Activated T-helper 17 cell treated with anti-CD3 and anti-CD28 coated beads, Interleukin-2, amount 50 U/mL, for 72 hours (primary cell): ENCODE data around the gene EXOC6B. TPM values are rescaled to one million over a fixed set of nuclear protein-coding genes. Genes with fewer than 3 reads are reported as not detected.
A peak's percentile ranks its signal among the peaks of the same experiment; 100 is the strongest.

Experiments used
- ATAC-seq: fragments of 150-1000 bp; cut with Tn5 transposase; replicated peaks from 2 replicates; pipeline ENCODE4 v1.10.0; 2021; ENCODE audit warnings: mild to moderate bottlenecking, moderate library complexity
- H3K27ac Mint-ChIP-seq: one replicate; pipeline ENCODE4 v1.8.0; 2022; ENCODE audit warnings: mixed read lengths
- H3K27me3 Mint-ChIP-seq: one replicate; pipeline ENCODE4 v1.8.0; 2022; ENCODE audit warnings: mixed read lengths
- H3K36me3 Mint-ChIP-seq: one replicate; pipeline ENCODE4 v1.8.0; 2022; ENCODE audit warnings: low read depth, mild to moderate bottlenecking, mixed read lengths
- H3K4me1 Mint-ChIP-seq: one replicate; pipeline ENCODE4 v1.8.0; 2022; ENCODE audit warnings: mixed read lengths
- H3K4me3 Mint-ChIP-seq: one replicate; pipeline ENCODE4 v1.8.0; 2022; ENCODE audit warnings: mild to moderate bottlenecking, mixed read lengths
- H3K9me3 Mint-ChIP-seq: one replicate; pipeline ENCODE4 v1.8.0; 2022; ENCODE audit warnings: mixed read lengths
- total RNA-seq, 2 donors: library from RNA; stranded (reverse); gene quantifications; one replicate each; pipeline ENCODE4 v1.2.3, GENCODE V29; 2022

Gene EXOC6B
- total RNA-seq, 2 donors from 2014 or later = 12.1 to 12.8 TPM

GRCh38 chr2:72145658-72146329, 680.0 kb downstream of the EXOC6B start:
- peaks cover 57% of the 10 kb centered on the region for H3K27me3 Mint-ChIP-seq
- ATAC-seq = no peak
- H3K4me1 Mint-ChIP-seq = peaks cover 31% of the 10 kb centered on the region

GRCh38 chr2:72145289-72145657, 680.6 kb downstream of the EXOC6B start:
- H3K4me3 Mint-ChIP-seq = peak overlapping the region; percentile 68
- H3K36me3 Mint-ChIP-seq = peaks cover 18% of the 10 kb centered on the region
- no peak overlapping the region for H3K27ac Mint-ChIP-seq
- peaks cover 52% of the 10 kb centered on the region for H3K27me3 Mint-ChIP-seq
- no peaks in the 10 kb centered on the region for H3K9me3 Mint-ChIP-seq
- no peak for ATAC-seq
- peaks cover 30% of the 10 kb centered on the region for H3K4me1 Mint-ChIP-seq

More at GRCh38 chr2:72145658-72146329, 680.0 kb downstream of the EXOC6B start:
- no peaks in the 10 kb centered on the region for H3K9me3 Mint-ChIP-seq
- H3K36me3 Mint-ChIP-seq = peaks cover 18% of the 10 kb centered on the region
- H3K27ac Mint-ChIP-seq = no peak overlapping the region
- H3K4me3 Mint-ChIP-seq = peak overlapping the region; percentile 68

DNA sequence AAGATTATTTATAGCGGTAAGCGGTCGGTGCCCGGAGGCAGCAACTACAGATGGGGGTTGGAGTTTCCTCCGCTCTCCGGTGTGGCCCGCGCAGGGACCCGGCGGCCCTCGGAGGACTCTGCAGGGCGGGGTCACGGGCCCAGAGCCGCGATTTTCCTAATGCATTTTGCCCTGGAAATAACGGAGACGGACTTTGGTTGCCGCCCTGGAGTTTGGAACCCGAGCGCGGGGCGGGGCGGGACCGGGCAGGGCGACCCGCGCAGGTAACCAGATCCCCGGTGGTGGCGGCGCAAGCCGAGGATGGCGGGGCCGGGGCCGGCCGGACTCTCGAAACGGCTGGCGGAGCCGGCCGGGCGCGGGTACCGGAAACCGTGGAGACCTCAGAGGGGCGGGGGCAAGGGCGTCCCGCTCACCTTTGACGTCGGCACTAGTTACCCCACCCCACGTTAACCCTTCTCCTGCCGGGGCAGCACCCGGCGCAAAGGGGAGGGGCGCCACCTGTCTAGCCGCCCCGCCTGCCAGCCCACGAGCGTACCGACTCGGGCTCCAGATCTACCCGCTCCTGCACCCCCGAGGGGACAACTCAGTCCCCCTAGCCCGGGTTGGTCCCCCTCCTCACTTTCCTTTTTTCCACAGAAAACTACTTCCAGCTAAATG, 681.1 kb downstream of the EXOC6B start:
- H3K9me3 Mint-ChIP-seq = no peaks in the 10 kb centered on the region

GRCh38 chr2:72144274-72144631, 681.6 kb downstream of the EXOC6B start:
- no peak overlapping the region for H3K27ac Mint-ChIP-seq
- peaks cover 41% of the 10 kb centered on the region for H3K27me3 Mint-ChIP-seq
- no peak for ATAC-seq
- no peaks in the 10 kb centered on the region for H3K9me3 Mint-ChIP-seq
- peak overlapping the region; percentile 5 for H3K4me3 Mint-ChIP-seq
- H3K4me1 Mint-ChIP-seq = peaks cover 19% of the 10 kb centered on the region
- H3K36me3 Mint-ChIP-seq = peaks cover 14% of the 10 kb centered on the region

More for the DNA sequence above, 681.1 kb downstream of the EXOC6B start:
- Mint-ChIP-seq H3K27me3 (peaks cover 47% of the 10 kb centered on the region), H3K4me1 (peaks cover 24% of the 10 kb centered on the region), H3K36me3 (peaks cover 18% of the 10 kb centered on the region), H3K4me3 (peak overlapping the region; percentile 68), H3K27ac (no peak overlapping the region)
- ATAC-seq = no peak

- Mint-ChIP-seq H3K27me3 (peaks cover 35% of the 10 kb centered on the region), H3K36me3 (peaks cover 8% of the 10 kb centered on the region), H3K27ac (no peak overlapping the region), H3K4me1 (peaks cover 13% of the 10 kb centered on the region), H3K4me3 (peak overlapping the region; percentile 5), H3K9me3 (no peaks in the 10 kb centered on the region)
- ATAC-seq = no peak
Measured at GRCh38 chr2:72143441-72144273, 682.2 kb downstream of the EXOC6B start.

- H3K27ac Mint-ChIP-seq = no peak overlapping the region
- H3K4me3 Mint-ChIP-seq = no peak overlapping the region
- no peak for ATAC-seq
- H3K27me3 Mint-ChIP-seq = peaks cover 30% of the 10 kb centered on the region
- H3K4me1 Mint-ChIP-seq = peaks cover 11% of the 10 kb centered on the region
- H3K36me3 Mint-ChIP-seq = peaks cover 7% of the 10 kb centered on the region
- H3K9me3 Mint-ChIP-seq = no peaks in the 10 kb centered on the region
Measured at GRCh38 chr2:72142570-72143440, 683.0 kb downstream of the EXOC6B start.

GRCh38 chr2:72141881-72142451, 683.9 kb downstream of the EXOC6B start:
- peaks cover 10% of the 10 kb centered on the region for H3K4me1 Mint-ChIP-seq
- no peaks in the 10 kb centered on the region for H3K9me3 Mint-ChIP-seq
- ATAC-seq = no peak
- H3K27me3 Mint-ChIP-seq = peaks cover 28% of the 10 kb centered on the region
- no peak overlapping the region for H3K4me3 Mint-ChIP-seq
- peaks cover 6% of the 10 kb centered on the region for H3K36me3 Mint-ChIP-seq
- H3K27ac Mint-ChIP-seq = no peak overlapping the region

DNA sequence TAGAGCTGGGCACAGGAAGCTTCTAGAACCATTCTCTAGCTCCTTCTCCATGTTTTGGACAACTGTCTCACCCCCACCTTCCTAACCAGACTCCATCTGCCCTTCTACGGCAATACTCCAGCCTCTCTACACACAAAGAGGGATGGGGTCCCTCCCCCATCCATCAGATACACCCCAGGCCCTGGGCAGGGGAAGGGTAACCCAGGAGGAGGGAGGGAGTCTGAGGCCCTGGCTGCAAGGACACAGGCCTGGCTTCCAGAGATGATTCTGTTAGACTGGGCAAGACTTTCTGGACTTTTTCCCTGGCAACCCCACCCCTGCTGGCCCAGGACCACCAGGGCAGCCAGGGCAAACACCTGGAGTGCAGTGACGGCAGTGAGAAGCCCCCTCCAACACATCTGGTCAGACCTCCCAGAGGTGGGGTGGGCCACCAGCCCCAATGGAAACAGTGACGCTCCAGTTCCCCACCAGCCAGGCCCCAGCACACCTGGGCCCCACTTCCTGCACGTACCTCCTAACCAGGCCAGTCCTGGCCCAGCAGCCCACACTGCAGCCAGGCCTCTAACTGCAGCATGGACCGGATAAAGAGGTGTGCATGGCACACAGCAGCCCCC, 684.7 kb downstream of the EXOC6B start:
- H3K27me3 Mint-ChIP-seq = peaks cover 20% of the 10 kb centered on the region
- peaks cover 5% of the 10 kb centered on the region for H3K4me1 Mint-ChIP-seq
- H3K36me3 Mint-ChIP-seq = no peaks in the 10 kb centered on the region
- no peak for ATAC-seq
- no peak overlapping the region for H3K4me3 Mint-ChIP-seq
- H3K27ac Mint-ChIP-seq = no peak overlapping the region
- H3K9me3 Mint-ChIP-seq = no peaks in the 10 kb centered on the region

- no peak for ATAC-seq
- H3K27me3 Mint-ChIP-seq = peaks cover 15% of the 10 kb centered on the region
- H3K4me3 Mint-ChIP-seq = no peak overlapping the region
- H3K27ac Mint-ChIP-seq = no peak overlapping the region
- no peaks in the 10 kb centered on the region for H3K9me3 Mint-ChIP-seq
- no peaks in the 10 kb centered on the region for H3K36me3 Mint-ChIP-seq
- peaks cover 3% of the 10 kb centered on the region for H3K4me1 Mint-ChIP-seq
Measured at GRCh38 chr2:72140621-72140960, 685.2 kb downstream of the EXOC6B start.

DNA sequence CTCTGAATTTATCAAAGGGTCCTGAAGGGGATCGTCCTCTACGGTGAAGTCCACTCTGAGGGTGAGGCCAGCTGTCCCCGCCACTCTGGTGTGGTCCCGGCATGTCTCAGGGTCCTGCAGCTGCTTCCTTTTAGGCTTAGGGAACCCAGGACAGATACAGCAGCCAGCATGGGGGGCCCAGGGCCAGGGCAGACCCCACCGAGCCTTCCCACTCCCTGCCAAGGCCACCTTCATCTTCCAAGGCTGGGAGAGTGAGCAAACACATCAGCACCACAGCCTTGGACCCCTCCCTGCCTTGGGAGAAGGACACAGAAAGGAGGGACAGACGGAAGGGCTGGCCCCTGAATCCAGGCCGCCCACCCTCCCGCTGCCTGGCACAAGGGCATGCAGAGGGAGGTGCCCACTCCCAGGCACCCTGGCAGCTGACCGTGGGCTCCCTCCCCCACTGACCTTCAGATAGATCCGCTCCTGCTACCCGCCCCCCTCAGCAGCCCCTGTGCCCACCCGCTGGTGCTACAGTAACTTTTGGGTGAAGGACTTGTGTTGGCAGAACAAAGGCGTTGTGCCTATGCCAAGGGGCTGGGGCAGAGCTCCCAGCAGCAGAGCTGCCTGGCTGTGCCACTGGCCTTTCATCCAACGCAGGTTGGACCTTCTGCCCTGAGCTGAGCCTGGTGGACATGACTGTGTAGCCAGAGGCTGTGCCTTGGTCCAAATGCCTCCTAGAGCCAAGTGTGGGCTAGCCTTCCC, 685.8 kb downstream of the EXOC6B start:
- Mint-ChIP-seq H3K27ac (no peak overlapping the region), H3K27me3 (peaks cover 13% of the 10 kb centered on the region), H3K9me3 (no peaks in the 10 kb centered on the region), H3K4me3 (no peak overlapping the region), H3K36me3 (no peaks in the 10 kb centered on the region), H3K4me1 (no peaks in the 10 kb centered on the region)
- peak; percentile 8 for ATAC-seq

GRCh38 chr2:72139471-72139873, 686.4 kb downstream of the EXOC6B start:
- no peaks in the 10 kb centered on the region for H3K9me3 Mint-ChIP-seq
- H3K4me1 Mint-ChIP-seq = no peaks in the 10 kb centered on the region
- H3K27ac Mint-ChIP-seq = no peak overlapping the region
- H3K4me3 Mint-ChIP-seq = no peak overlapping the region
- ATAC-seq = no peak
- peaks cover 13% of the 10 kb centered on the region for H3K27me3 Mint-ChIP-seq
- no peaks in the 10 kb centered on the region for H3K36me3 Mint-ChIP-seq

- ATAC-seq = no peak
- no peaks in the 10 kb centered on the region for H3K36me3 Mint-ChIP-seq
- H3K4me3 Mint-ChIP-seq = no peak overlapping the region
- no peaks in the 10 kb centered on the region for H3K9me3 Mint-ChIP-seq
- H3K27ac Mint-ChIP-seq = no peak overlapping the region
- peaks cover 10% of the 10 kb centered on the region for H3K27me3 Mint-ChIP-seq
- no peaks in the 10 kb centered on the region for H3K4me1 Mint-ChIP-seq
Measured at GRCh38 chr2:72138921-72139381, 686.9 kb downstream of the EXOC6B start.
